ENCODE data around the gene LPO.

LPO gene

GRCh38 chr17:58208344-58208743, 30.0 kb upstream of the LPO start:
- Histone ChIP-seq H3K4me2 (ENCODE audit: low read length) (no peak overlapping the region), H4K20me1 (ENCODE audit: insufficient read depth, low read length) (no peaks in the 10 kb centered on the region), H3K27me3 (ENCODE audit: low read depth, low read length) (no peaks in the 10 kb centered on the region), H3K4me3 (ENCODE audit: low read length) (no peak overlapping the region), H3K27ac (ENCODE audit: low read length) (no peak overlapping the region), H3K4me1 (ENCODE audit: low read length) (no peaks in the 10 kb centered on the region), H2AFZ (ENCODE audit: low read depth, low read length) (no peak overlapping the region), H3K9ac (ENCODE audit: low read length) (no peak overlapping the region), H3K36me3 (replicated peaks; ENCODE audit: low read depth, low read length) (no peaks in the 10 kb centered on the region), H3K79me2 (ENCODE audit: low read length) (no peaks in the 10 kb centered on the region), H3K9me3 (ENCODE audit: insufficient read depth, low read length) (no peaks in the 10 kb centered on the region)
- TF ChIP-seq EZH2phosphoT487 (IDR thresholded peaks at IDR 0.05; ENCODE audit: low read depth) (no peak), CTCF (IDR thresholded peaks at IDR 0.05; ENCODE audit: low read depth, low read length) (no peak)

- no peak overlapping the region for H3K9ac ChIP-seq (ENCODE audit: low read length)
- H3K9me3 ChIP-seq (ENCODE audit: insufficient read depth, low read length) = no peaks in the 10 kb centered on the region
- no peaks in the 10 kb centered on the region for H3K4me1 ChIP-seq (ENCODE audit: low read length)
- no peaks in the 10 kb centered on the region for H3K36me3 ChIP-seq (replicated peaks; ENCODE audit: low read depth, low read length)
- H3K4me3 ChIP-seq (ENCODE audit: low read length) = no peak overlapping the region
- H4K20me1 ChIP-seq (ENCODE audit: insufficient read depth, low read length) = no peaks in the 10 kb centered on the region
- no peaks in the 10 kb centered on the region for H3K27me3 ChIP-seq (ENCODE audit: low read depth, low read length)
- H3K79me2 ChIP-seq (ENCODE audit: low read length) = no peaks in the 10 kb centered on the region
- no peak overlapping the region for H3K4me2 ChIP-seq (ENCODE audit: low read length)
- H3K27ac ChIP-seq (ENCODE audit: low read length) = no peak overlapping the region
- no peak overlapping the region for H2AFZ ChIP-seq (ENCODE audit: low read depth, low read length)
- TF ChIP-seq CTCF (IDR thresholded peaks at IDR 0.05; ENCODE audit: low read depth, low read length) (peak; percentile 42), EZH2phosphoT487 (IDR thresholded peaks at IDR 0.05; ENCODE audit: low read depth) (no peak)
Measured at GRCh38 chr17:58210922-58211321, 27.5 kb upstream of the LPO start.

GRCh38 chr17:58215685-58216084, 22.7 kb upstream of the LPO start:
- TF ChIP-seq CTCF (IDR thresholded peaks at IDR 0.05; ENCODE audit: low read depth, low read length) (peak; percentile 10; the same call in 1 of the 2 replicates), EZH2phosphoT487 (IDR thresholded peaks at IDR 0.05; ENCODE audit: low read depth) (no peak)
- no peaks in the 10 kb centered on the region for H3K9me3 ChIP-seq (ENCODE audit: insufficient read depth, low read length)
- no peaks in the 10 kb centered on the region for H3K36me3 ChIP-seq (replicated peaks; ENCODE audit: low read depth, low read length)
- no peak overlapping the region for H3K4me3 ChIP-seq (ENCODE audit: low read length)
- no peak overlapping the region for H3K9ac ChIP-seq (ENCODE audit: low read length)
- no peak overlapping the region for H2AFZ ChIP-seq (ENCODE audit: low read depth, low read length)
- no peak overlapping the region for H3K4me2 ChIP-seq (ENCODE audit: low read length)
- H4K20me1 ChIP-seq (ENCODE audit: insufficient read depth, low read length) = no peaks in the 10 kb centered on the region
- no peak overlapping the region for H3K27ac ChIP-seq (ENCODE audit: low read length)
- H3K27me3 ChIP-seq (ENCODE audit: low read depth, low read length) = no peaks in the 10 kb centered on the region
- no peaks in the 10 kb centered on the region for H3K79me2 ChIP-seq (ENCODE audit: low read length)
- peaks cover 12% of the 10 kb centered on the region for H3K4me1 ChIP-seq (ENCODE audit: low read length)

GRCh38 chr17:58217766-58218165, 20.6 kb upstream of the LPO start:
- Histone ChIP-seq H3K79me2 (ENCODE audit: low read length) (no peaks in the 10 kb centered on the region), H3K4me3 (ENCODE audit: low read length) (no peak overlapping the region), H3K4me1 (ENCODE audit: low read length) (peaks cover 12% of the 10 kb centered on the region), H2AFZ (ENCODE audit: low read depth, low read length) (no peak overlapping the region), H3K9ac (ENCODE audit: low read length) (no peak overlapping the region), H3K27me3 (ENCODE audit: low read depth, low read length) (no peaks in the 10 kb centered on the region), H4K20me1 (ENCODE audit: insufficient read depth, low read length) (no peaks in the 10 kb centered on the region), H3K9me3 (ENCODE audit: insufficient read depth, low read length) (no peaks in the 10 kb centered on the region), H3K4me2 (ENCODE audit: low read length) (no peak overlapping the region), H3K36me3 (replicated peaks; ENCODE audit: low read depth, low read length) (no peaks in the 10 kb centered on the region), H3K27ac (ENCODE audit: low read length) (no peak overlapping the region)
- TF ChIP-seq CTCF (IDR thresholded peaks at IDR 0.05; ENCODE audit: low read depth, low read length) = no peak
- TF ChIP-seq EZH2phosphoT487 (IDR thresholded peaks at IDR 0.05; ENCODE audit: low read depth) = no peak
